A673 (cell line): Measurements from ENCODE around the gene MGMT. TPM values are rescaled to one million over a fixed set of nuclear protein-coding genes. Genes with fewer than 3 reads are reported as not detected.

Source experiments
- BruUV-seq: library from RNA; stranded (reverse); fragments of 400-500 nt; replicated peaks from 2 replicates; lab custom pipeline; 2021; lab: Mats Ljungman, UMichigan
- CTCF ChIA-PET: fragments of 300-600 bp; sonication (Branson Sonifier 250); formaldehyde crosslinking; loops from one replicate; lab custom pipeline; 2022; ENCODE audit warnings: antibody characterized with exemption; lab: Charles Lee
- POLR2A ChIA-PET: fragments of 300-600 bp; sonication (Branson Sonifier 250); formaldehyde crosslinking; loops from one replicate; lab custom pipeline; 2022; ENCODE audit warnings: antibody characterized with exemption; ENCODE audit not compliant: low non-redundant PET; lab: Charles Lee
- DNase-seq: peaks from one replicate; pipeline ENCODE4 v3.0.0-alpha.2; 2015; ENCODE audit warnings: low spot score
- H3K27ac ChIP-seq: fragments of 200-600 bp; sonication (generic); 2 replicates; pipeline ENCODE4 v1.5.1; 2016; ENCODE audit warnings: mixed run types, low read depth, mild to moderate bottlenecking, mixed read lengths, antibody characterized with exemption, low read length; ENCODE audit not compliant: poor library complexity, severe bottlenecking
- H3K27me3 ChIP-seq: fragments of 200-600 bp; sonication (generic); replicated peaks from 2 replicates; pipeline ENCODE4 v1.6.1; 2017; ENCODE audit warnings: mixed run types, low read depth, mild to moderate bottlenecking, mixed read lengths, antibody characterized with exemption, low read length; ENCODE audit not compliant: insufficient read depth, poor library complexity
- H3K36me3 ChIP-seq: fragments of 200-600 bp; sonication (generic); 2 replicates; pipeline ENCODE4 v1.6.1; 2016; ENCODE audit warnings: mixed run types, mild to moderate bottlenecking, mixed read lengths, antibody characterized with exemption, low read length; ENCODE audit not compliant: insufficient read depth, poor library complexity, severe bottlenecking
- H3K4me1 ChIP-seq: fragments of 200-600 bp; sonication (generic); 2 replicates; pipeline ENCODE4 v1.6.1; 2017; ENCODE audit warnings: mixed run types, mild to moderate bottlenecking, mixed read lengths, antibody characterized with exemption, low read length; ENCODE audit not compliant: insufficient read depth, poor library complexity, severe bottlenecking
- H3K4me3 ChIP-seq: fragments of 200-600 bp; sonication (generic); 2 replicates; pipeline ENCODE4 v1.5.1; 2016; ENCODE audit warnings: low read depth, mixed run types, mild to moderate bottlenecking, mixed read lengths, low read length; ENCODE audit not compliant: poor library complexity, severe bottlenecking
- H3K9me3 ChIP-seq: fragments of 200-600 bp; sonication (generic); 2 replicates; pipeline ENCODE4 v1.6.1; 2016; ENCODE audit warnings: mixed run types, low read depth, mild to moderate bottlenecking, mixed read lengths, antibody characterized with exemption, low read length; ENCODE audit not compliant: poor library complexity, severe bottlenecking
- EZH2 ChIP-seq: fragments of 200-600 bp; sonication (generic); IDR thresholded peaks from 2 replicates; pipeline ENCODE4 v1.6.1; 2017; ENCODE audit warnings: borderline replicate concordance, low read depth, mild to moderate bottlenecking, mixed read lengths, antibody characterized with exemption, low read length; ENCODE audit not compliant: poor library complexity, severe bottlenecking
- intact Hi-C: fragments of 100-400 bp; cut with micrococcal nuclease; formaldehyde crosslinking; loops from one replicate; pipeline ENCODE4 v1.10.0; 2022; ENCODE audit not compliant: unreplicated experiment
- total RNA-seq: library from RNA; stranded (reverse); gene quantifications from 2 replicates; pipeline ENCODE4 v1.2.3, GENCODE V29; 2021
- TF ChIP-seq, protein P1 (sequence below): fragments of 300-800, 200-600 bp; sonication (generic); conservative IDR thresholded peaks from 2 replicates; pipeline ENCODE4 v1.5.1; 2017; ENCODE audit warnings: low read depth, mild to moderate bottlenecking, antibody characterized with exemption, low read length, moderate library complexity, mixed read lengths

MGMT gene
- total RNA-seq, 1 experiment from 2014 or later, result 19.5 TPM

- ChIA-PET POLR2A (no interaction called here), CTCF (no interaction called here)
- no peak overlapping the region for H3K27ac ChIP-seq
- peaks cover 4% of the 10 kb centered on the region for H3K9me3 ChIP-seq
- intact Hi-C loops, result no loop called here
- H3K4me1 ChIP-seq, result no peaks in the 10 kb centered on the region
- no peaks in the 10 kb centered on the region for H3K27me3 ChIP-seq
- peaks cover 2% of the 10 kb centered on the region for H3K36me3 ChIP-seq
- no peak for DNase-seq
- no TSS peak for BruUV-seq
- H3K4me3 ChIP-seq, result no peak overlapping the region
- TF ChIP-seq, protein P1, sequence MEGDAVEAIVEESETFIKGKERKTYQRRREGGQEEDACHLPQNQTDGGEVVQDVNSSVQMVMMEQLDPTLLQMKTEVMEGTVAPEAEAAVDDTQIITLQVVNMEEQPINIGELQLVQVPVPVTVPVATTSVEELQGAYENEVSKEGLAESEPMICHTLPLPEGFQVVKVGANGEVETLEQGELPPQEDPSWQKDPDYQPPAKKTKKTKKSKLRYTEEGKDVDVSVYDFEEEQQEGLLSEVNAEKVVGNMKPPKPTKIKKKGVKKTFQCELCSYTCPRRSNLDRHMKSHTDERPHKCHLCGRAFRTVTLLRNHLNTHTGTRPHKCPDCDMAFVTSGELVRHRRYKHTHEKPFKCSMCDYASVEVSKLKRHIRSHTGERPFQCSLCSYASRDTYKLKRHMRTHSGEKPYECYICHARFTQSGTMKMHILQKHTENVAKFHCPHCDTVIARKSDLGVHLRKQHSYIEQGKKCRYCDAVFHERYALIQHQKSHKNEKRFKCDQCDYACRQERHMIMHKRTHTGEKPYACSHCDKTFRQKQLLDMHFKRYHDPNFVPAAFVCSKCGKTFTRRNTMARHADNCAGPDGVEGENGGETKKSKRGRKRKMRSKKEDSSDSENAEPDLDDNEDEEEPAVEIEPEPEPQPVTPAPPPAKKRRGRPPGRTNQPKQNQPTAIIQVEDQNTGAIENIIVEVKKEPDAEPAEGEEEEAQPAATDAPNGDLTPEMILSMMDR, result no peak
- no peak for TF ChIP-seq EZH2
Measured at GRCh38 chr10:129716881-129717280, 249.8 kb downstream of the MGMT start.

GRCh38 chr10:129717816-129718547, 250.9 kb downstream of the MGMT start:
- POLR2A ChIA-PET, result no interaction called here
- TF ChIP-seq EZH2, result no peak

DNA sequence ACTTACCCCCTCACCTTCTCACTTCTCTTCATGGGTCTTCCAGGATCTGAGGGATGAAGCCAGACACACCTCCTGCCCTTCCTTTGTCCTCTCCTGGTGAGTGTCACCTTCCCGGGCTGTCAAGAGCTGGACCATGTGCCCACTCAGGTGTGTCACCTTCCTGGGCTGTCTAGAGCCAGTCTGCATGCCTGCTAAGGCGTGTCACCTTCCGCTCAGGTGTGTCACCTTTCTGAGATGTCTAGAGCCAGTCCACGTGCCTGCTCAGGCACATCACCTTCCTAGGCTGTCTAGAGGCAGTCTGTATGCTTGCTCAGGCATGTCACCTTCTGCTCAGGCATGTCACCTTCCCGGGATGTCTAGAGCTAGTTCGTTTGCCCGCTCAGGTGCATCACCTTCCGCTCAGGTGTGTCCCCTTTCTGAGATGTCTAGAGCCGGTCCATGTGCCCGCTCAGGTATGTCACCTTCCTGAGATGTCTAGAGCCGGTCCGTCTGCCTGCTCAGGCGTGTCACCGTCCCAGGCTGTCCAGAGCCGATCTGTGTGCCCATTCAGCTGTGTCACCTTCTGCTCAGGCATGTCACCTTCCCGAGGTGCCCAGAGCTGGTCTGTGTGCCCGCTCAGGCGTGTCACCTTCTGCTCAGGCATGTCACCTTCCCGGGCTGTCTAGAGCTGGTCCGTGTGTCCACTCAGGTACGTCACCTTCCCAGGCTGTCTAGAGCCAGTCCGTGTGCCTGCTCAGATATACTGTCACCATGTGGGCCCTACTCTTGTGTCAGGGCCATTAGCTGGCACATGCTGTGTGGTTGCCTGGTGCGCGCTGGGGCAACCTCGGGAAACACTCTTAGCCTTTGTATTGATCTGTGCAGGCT, 251.7 kb downstream of the MGMT start:
- ChIA-PET POLR2A (no interaction called here), CTCF (no interaction called here)
- Histone ChIP-seq H3K4me1 (no peaks in the 10 kb centered on the region), H3K4me3 (no peak overlapping the region), H3K27me3 (no peaks in the 10 kb centered on the region), H3K27ac (no peak overlapping the region), H3K9me3 (peaks cover 8% of the 10 kb centered on the region), H3K36me3 (peaks cover 2% of the 10 kb centered on the region)
- no TSS peak for BruUV-seq
- intact Hi-C loops, result no loop called here
- no peak for DNase-seq
- TF ChIP-seq, protein P1, result no peak
- no peak for TF ChIP-seq EZH2

More at GRCh38 chr10:129717816-129718547, 250.9 kb downstream of the MGMT start:
- Histone ChIP-seq H3K9me3 (peaks cover 8% of the 10 kb centered on the region), H3K36me3 (peaks cover 2% of the 10 kb centered on the region), H3K4me1 (no peaks in the 10 kb centered on the region), H3K4me3 (no peak overlapping the region), H3K27ac (no peak overlapping the region), H3K27me3 (no peaks in the 10 kb centered on the region)
- CTCF ChIA-PET, result no interaction called here
- BruUV-seq, result no TSS peak
- intact Hi-C loops, result no loop called here
- DNase-seq, result no peak
